GM12878 (cell line): Measurements from ENCODE around the gene CCNL2. TPM values are rescaled to one million over a fixed set of nuclear protein-coding genes. Genes with fewer than 3 reads are reported as not detected.

ENCODE experiments used
- ATAC-seq: fragments of 200-7000 bp; cut with Tn5 transposase; 3 replicates; pipeline ENCODE4 v1.9.1; 2020; ENCODE audit warnings: mild to moderate bottlenecking, moderate library complexity
- BruUV-seq: library from RNA; stranded (reverse); fragments of 400-500 nt; replicated peaks from 2 replicates; lab custom pipeline; 2021; lab: Mats Ljungman, UMichigan
- CTCF ChIA-PET: fragments of 300-600 bp; sonication (Branson Sonifier 250); formaldehyde crosslinking; extraction: SDS; loops from one replicate; lab custom pipeline; 2021; ENCODE audit warnings: inconsistent platforms; lab: Yijun Ruan, JAX
- POLR2A ChIA-PET: fragments of 350-600 bp; formaldehyde crosslinking; extraction: SDS; loops from one replicate; lab custom pipeline; 2021; ENCODE audit warnings: inconsistent platforms; lab: Charles Lee
- RAD21 ChIA-PET: fragments of 300-600 bp; sonication (Branson Sonifier 250); formaldehyde crosslinking; loops from one replicate; lab custom pipeline; 2023; ENCODE audit warnings: antibody characterized with exemption; ENCODE audit not compliant: unreplicated experiment; lab: Charles Lee
- SMC1A ChIA-PET: fragments of 300-600 bp; sonication (Branson Sonifier 250); formaldehyde crosslinking; loops from one replicate; lab custom pipeline; 2023; ENCODE audit not compliant: unreplicated experiment, uncharacterized antibody; lab: Charles Lee
- DNase-seq: peaks from one replicate; pipeline ENCODE4 v3.0.0-alpha.2; 2011; ENCODE audit warnings: low read depth, low spot score
- FAIRE-seq: peaks from 3 replicates; lab custom pipeline; 2011; peaks lifted over from hg19 to GRCh38; lab: Jason Lieb, UNC
- H2AFZ ChIP-seq: 2 replicates; pipeline ENCODE4 v1.6.0; 2011; ENCODE audit warnings: low read depth, low read length, control low read depth; ENCODE audit not compliant: control insufficient read depth
- H3K27ac ChIP-seq: 2 replicates; pipeline ENCODE4 v1.5.1; 2011; ENCODE audit warnings: control low read depth; ENCODE audit not compliant: control insufficient read depth, insufficient read depth
- H3K27me3 ChIP-seq, 2 experiments: replicated peaks in 1 of 2; 2 replicates each; pipeline versions ENCODE4 v1.6.0 to v1.6.1; 2011; ENCODE audit warnings: low read length in 1 of 2; ENCODE audit not compliant: control insufficient read depth in 2 of 2, insufficient read depth in 2 of 2
- H3K36me3 ChIP-seq, 2 experiments: 2 replicates each; pipeline ENCODE4 v1.5.1; 2011; ENCODE audit warnings: low read length in 1 of 2; ENCODE audit not compliant: control insufficient read depth in 2 of 2, insufficient read depth in 2 of 2
- H3K4me1 ChIP-seq: 2 replicates; pipeline ENCODE4 v1.6.1; 2011; ENCODE audit warnings: mild to moderate bottlenecking, low read length, moderate library complexity, mixed read lengths; ENCODE audit not compliant: control insufficient read depth, insufficient read depth
- H3K4me2 ChIP-seq: 2 replicates; pipeline ENCODE4 v1.6.0; 2011; ENCODE audit warnings: control low read depth; ENCODE audit not compliant: control insufficient read depth, insufficient read depth
- H3K4me3 ChIP-seq: fragments of 200-600 bp; sonication (generic); 2 replicates; pipeline ENCODE4 v1.5.1; 2016
- H3K79me2 ChIP-seq: 2 replicates; pipeline ENCODE4 v1.6.0; 2011; ENCODE audit warnings: low read length; ENCODE audit not compliant: control insufficient read depth, insufficient read depth
- H3K9ac ChIP-seq: 2 replicates; pipeline ENCODE4 v1.8.0; 2011; ENCODE audit warnings: low read length, control low read depth, mixed read lengths; ENCODE audit not compliant: control insufficient read depth, insufficient read depth
- H3K9me3 ChIP-seq: replicated peaks from 3 replicates; pipeline ENCODE4 v1.5.1; 2011; ENCODE audit warnings: mild to moderate bottlenecking, low read length; ENCODE audit not compliant: control insufficient read depth, insufficient read depth
- H4K20me1 ChIP-seq: 2 replicates; pipeline ENCODE4 v1.6.0; 2011; ENCODE audit not compliant: control insufficient read depth, insufficient read depth
- ATF3 ChIP-seq: IDR thresholded peaks from 2 replicates; pipeline ENCODE4 v1.6.1; 2011; ENCODE audit warnings: low read depth, mild to moderate bottlenecking, low read length, moderate library complexity, borderline replicate concordance; ENCODE audit errors: extremely low read depth
- CBFB ChIP-seq: IDR thresholded peaks from 2 replicates; pipeline ENCODE4 v1.6.1; 2016; ENCODE audit warnings: antibody characterized with exemption, low read depth
- GABPA ChIP-seq: IDR thresholded peaks from 2 replicates; pipeline ENCODE4 v1.6.1; 2014; ENCODE audit warnings: antibody characterized with exemption, low read depth, mild to moderate bottlenecking, inconsistent platforms
- GATAD2B ChIP-seq: fragments of 450-650 bp; conservative IDR thresholded peaks from 2 replicates; pipeline ENCODE4 v1.6.1; 2017; ENCODE audit warnings: low read depth, mild to moderate bottlenecking, moderate library complexity
- LARP7 ChIP-seq: fragments of 450-650 bp; IDR thresholded peaks from 2 replicates; pipeline ENCODE4 v1.6.1; 2017; ENCODE audit warnings: mild to moderate bottlenecking
- MTA2 ChIP-seq: fragments of 450-650 bp; IDR thresholded peaks from 2 replicates; pipeline ENCODE4 v1.6.1; 2016; ENCODE audit warnings: low read depth, mild to moderate bottlenecking, moderate library complexity
- PAX5 ChIP-seq: IDR thresholded peaks from 2 replicates; pipeline ENCODE4 v1.6.1; 2011; ENCODE audit warnings: low read depth, low read length, borderline replicate concordance
- POU2F2 ChIP-seq: IDR thresholded peaks from 3 replicates; pipeline ENCODE4 v1.6.1; 2011; ENCODE audit warnings: low read depth, mild to moderate bottlenecking, low read length, borderline replicate concordance
- RBBP5 ChIP-seq: fragments of 200-600 bp; sonication (generic); conservative IDR thresholded peaks from 2 replicates; pipeline ENCODE4 v1.6.1; 2016
- RUNX3 ChIP-seq: IDR thresholded peaks from 2 replicates; pipeline ENCODE4 v1.6.1; 2012; ENCODE audit warnings: low read length, inconsistent platforms
- ZNF207 ChIP-seq: fragments of 450-650 bp; IDR thresholded peaks from 2 replicates; pipeline ENCODE4 v1.6.1; 2014; ENCODE audit warnings: antibody characterized with exemption, mild to moderate bottlenecking, borderline replicate concordance
- WGBS: methylation state at CpG from one replicate; pipeline ENCODE4 v1.1.6; 2016; ENCODE audit warnings: low lambda C conversion rate; ENCODE audit not compliant: insufficient replicate concordance, insufficient coverage; ENCODE audit errors: missing lambda C conversion rate; 5-methylcytosine and 5-hydroxymethylcytosine counted together
- in situ Hi-C: fragments of 300-500 bp; cut with MboI; formaldehyde crosslinking; loops from 9 replicates; pipeline ENCODE4 v1.14.3; 2018; ENCODE audit warnings: mixed read lengths
- intact Hi-C: fragments of 100-400 bp; cut with micrococcal nuclease; formaldehyde crosslinking; loops from one replicate; pipeline ENCODE4 v1.14.2; 2022; ENCODE audit not compliant: unreplicated experiment
- polyA plus RNA-seq, 11 experiments: library from polyadenylated mRNA; depleted of rRNA in 4 of 11; unstranded in 6 of 11; stranded (reverse) in 5 of 11; fragments of >200 nt; fragmentation: Nextera tagmentation in 4 of 11; fragmentation: Illumina TruSeq in 1 of 11; extraction: Ambion mirVana in 4 of 11; extraction: Trizol in 1 of 11; gene quantifications; 1 replicate in 1 of 11; 2 replicates in 10 of 11; pipeline versions ENCODE4 v1.2.1 to v1.2.3, GENCODE V29; 2011 to 2016; ENCODE audit warnings: inconsistent platforms in 2 of 11, missing spikeins in 2 of 11, low read depth in 1 of 11
- total RNA-seq, 4 experiments: library from RNA; depleted of rRNA in 3 of 4; stranded (reverse); fragments of >200 nt in 3 of 4; fragmentation: Illumina TruSeq in 1 of 4; extraction: Trizol in 1 of 4; gene quantifications; 2 replicates each; pipeline versions ENCODE4 v1.2.1 to v1.2.3, GENCODE V29; 2013 to 2021

Gene CCNL2
- total and polyA plus RNA-seq, 10 of the 15 experiments (the other 5 are each of a cell fraction or from before 2014, with no cell fraction given) = 2.1 to 143 (median 101) TPM

GRCh38 chr1:1359664-1360468, 39.3 kb downstream of the CCNL2 start:
- ChIA-PET CTCF (interaction anchor here (1.7 kb wide), 1 partner anchor 11 kb away, joined by 8 read pairs; no protein-coding TSS in a partner anchor), POLR2A (no interaction called here)

GRCh38 chr1:1359308-1359663, 39.8 kb downstream of the CCNL2 start:
- FAIRE-seq (no peak), ATAC-seq (peak; percentile 65), DNase-seq (no peak)
- in situ Hi-C loops (no loop called here), intact Hi-C loops (no loop called here)
- peaks cover 5% of the 10 kb centered on the region for H3K4me1 ChIP-seq
- POLR2A ChIA-PET = no interaction called here
- no peak overlapping the region for H3K27ac ChIP-seq
- RAD21 ChIA-PET = no interaction called here
- peak; percentile 76 for TF ChIP-seq RUNX3
- TF ChIP-seq POU2F2 = no peak
- TF ChIP-seq CBFB = no peak
- TF ChIP-seq GABPA = no peak
- 0 out of 2 replicates have a peak, but pooled peaks have one; percentile 12 for TF ChIP-seq MTA2
- peak; percentile 76 for TF ChIP-seq PAX5
- no peaks in the 10 kb centered on the region for H3K9me3 ChIP-seq
- H3K4me2 ChIP-seq = 0 out of 2 replicates have a peak overlapping the region, but pooled peaks have one; percentile 3
- BruUV-seq = no TSS peak
- H3K9ac ChIP-seq = no peak overlapping the region
- H2AFZ ChIP-seq = no peak overlapping the region
- H3K27me3 ChIP-seq = peaks cover 0 to 1% of the 10 kb centered on the region in 2 experiments; a peak in 2 of 4 replicates
- H3K36me3 ChIP-seq = no peaks in the 10 kb centered on the region
- SMC1A ChIA-PET = no interaction called here
- H3K79me2 ChIP-seq = no peaks in the 10 kb centered on the region
- H4K20me1 ChIP-seq = no peaks in the 10 kb centered on the region
- CTCF ChIA-PET = interaction anchor here (1.7 kb wide), 1 partner anchor 12 kb away, joined by 8 read pairs; no protein-coding TSS in a partner anchor
- WGBS = 10% methylated on average over 6 of the region's 6 CpGs
- no peak overlapping the region for H3K4me3 ChIP-seq

More at GRCh38 chr1:1359664-1360468, 39.3 kb downstream of the CCNL2 start:
- no peak for ATAC-seq
- Histone ChIP-seq H3K9ac (no peak overlapping the region), H3K9me3 (no peaks in the 10 kb centered on the region), H4K20me1 (no peaks in the 10 kb centered on the region), H3K27me3 (no peaks in the 10 kb centered on the region), H3K27ac (no peak overlapping the region), H3K79me2 (no peaks in the 10 kb centered on the region), H3K4me1 (peaks cover 5% of the 10 kb centered on the region), H3K4me2 (no peak overlapping the region), H3K4me3 (no peak overlapping the region), H3K36me3 (no peaks in the 10 kb centered on the region), H2AFZ (no peak overlapping the region)
- BruUV-seq = no TSS peak
- SMC1A ChIA-PET = no interaction called here
- WGBS = 47% methylated on average over 19 of the region's 28 CpGs
- RAD21 ChIA-PET = no interaction called here
- no peak for FAIRE-seq
- intact Hi-C loops (no loop called here), in situ Hi-C loops (no loop called here)
- TF ChIP-seq LARP7 (no peak), RBBP5 (no peak), GATAD2B (no peak), ZNF207 (no peak), ATF3 (no peak)
- no peak for DNase-seq
